ENCODE results near the gene PRSS36. TPM values are rescaled to one million over a fixed set of nuclear protein-coding genes. Genes with fewer than 3 reads are reported as not detected.
A peak's percentile ranks its signal among the peaks of the same experiment; 100 is the strongest.
"Not testable (repeated sequence)": the region's sequence is repeated elsewhere in the genome, so short reads cannot be mapped to it uniquely, and the experiment has no call there.

The PRSS36 gene
- total RNA-seq, 2 donors from 2014 or later = 4.3 to 4.7 TPM

GRCh38 chr16:31138621-31139578 lies 11.0 kb downstream of the PRSS36 start:
- no peak overlapping the region for H3K4me3 ChIP-seq
- DNase-seq (ENCODE audit: low spot score) = peak; percentile 64
- H3K27ac ChIP-seq = peak overlapping the region; percentile 56 to 67
- H3K9me3 ChIP-seq = no peaks in the 10 kb centered on the region
- H3K36me3 ChIP-seq = no peaks in the 10 kb centered on the region
- H3K4me1 ChIP-seq (replicated peaks) = peaks cover 13% of the 10 kb centered on the region
- intact Hi-C loops (cut with DNase I) = no loop called here
- WGBS = 46% methylated on average over 27 of the region's 27 CpGs
- H3K27me3 ChIP-seq (replicated peaks; ENCODE audit: insufficient read depth) = no peaks in the 10 kb centered on the region
- TF ChIP-seq POLR2AphosphoS5 (IDR thresholded peaks at IDR 0.05) = peak; percentile 62
- no peak for TF ChIP-seq POLR2A (IDR thresholded peaks at IDR 0.05)

- H3K27me3 ChIP-seq (replicated peaks; ENCODE audit: insufficient read depth); H3K27ac ChIP-seq; H3K9me3 ChIP-seq; DNase-seq (ENCODE audit: low spot score); H3K36me3 ChIP-seq; intact Hi-C loops (cut with DNase I); H3K4me3 ChIP-seq: not testable (repeated sequence)
- 92% methylated on average over 20 of the region's 20 CpGs for WGBS
- H3K4me1 ChIP-seq (replicated peaks) = peaks cover 15% of the 10 kb centered on the region
Measured at GRCh38 chr16:31136822-31137499, 12.9 kb downstream of the PRSS36 start.

GRCh38 chr16:31136287-31136662 lies 13.6 kb downstream of the PRSS36 start:
- no peak for DNase-seq (ENCODE audit: low spot score)
- Histone ChIP-seq H3K27me3 (replicated peaks; ENCODE audit: insufficient read depth) (no peaks in the 10 kb centered on the region), H3K4me3 (no peak overlapping the region), H3K4me1 (replicated peaks) (peaks cover 9% of the 10 kb centered on the region), H3K36me3 (no peaks in the 10 kb centered on the region), H3K9me3 (no peaks in the 10 kb centered on the region), H3K27ac (peak overlapping the region in 1 of 2 donors; percentile 92)
- TF ChIP-seq CTCF (IDR thresholded peaks at IDR 0.05) (no peak), POLR2A (IDR thresholded peaks at IDR 0.05) (no peak), POLR2AphosphoS5 (IDR thresholded peaks at IDR 0.05) (no peak)
- 77% methylated on average over 6 of the region's 6 CpGs for WGBS
- intact Hi-C loops (cut with DNase I) = no loop called here

- TF ChIP-seq CTCF (IDR thresholded peaks at IDR 0.05) = peak in 1 of 4 experiments; percentile 6
- peak; percentile 88 for TF ChIP-seq POLR2AphosphoS5 (IDR thresholded peaks at IDR 0.05)
- peak; percentile 98 for TF ChIP-seq POLR2A (IDR thresholded peaks at IDR 0.05)
- WGBS = 20% methylated on average over 22 of the region's 22 CpGs
- Histone ChIP-seq H3K4me1 (replicated peaks) (peaks cover 8% of the 10 kb centered on the region), H3K27me3 (replicated peaks; ENCODE audit: insufficient read depth) (no peaks in the 10 kb centered on the region), H3K27ac (peak within 1 kb of the TSS; percentile 92 to 94), H3K36me3 (no peaks in the 10 kb centered on the region), H3K9me3 (no peaks in the 10 kb centered on the region), H3K4me3 (peak within 1 kb of the TSS; percentile 62 to 69)
- intact Hi-C loops (cut with DNase I) = no loop called here
- peak; percentile 92 for DNase-seq (ENCODE audit: low spot score)
Measured at GRCh38 chr16:31135535-31136286, 14.2 kb downstream of the PRSS36 start, which contains the start of gene PRSS8. Gene PRSS8 (minus strand): TSS chr16:31135727. CDS start chr16:31135498, 229 bp downstream.

- Histone ChIP-seq H3K4me1 (replicated peaks) (peaks cover 16% of the 10 kb centered on the region), H3K9me3 (no peaks in the 10 kb centered on the region), H3K4me3 (peak overlapping the region; percentile 62 to 69), H3K27ac (peak overlapping the region; percentile 92 to 94), H3K36me3 (no peaks in the 10 kb centered on the region), H3K27me3 (replicated peaks; ENCODE audit: insufficient read depth) (no peaks in the 10 kb centered on the region)
- WGBS = 15% methylated on average over 18 of the region's 18 CpGs
- peak; percentile 64 for DNase-seq (ENCODE audit: low spot score)
- peak in 2 of 4 experiments; percentile 58 for TF ChIP-seq CTCF (IDR thresholded peaks at IDR 0.05)
- TF ChIP-seq POLR2A (IDR thresholded peaks at IDR 0.05) = peak; percentile 54
- peak; percentile 53 for TF ChIP-seq POLR2AphosphoS5 (IDR thresholded peaks at IDR 0.05)
- intact Hi-C loops (cut with DNase I) = no loop called here
Measured at GRCh38 chr16:31134625-31135534, 15.0 kb downstream of the PRSS36 start.

Data from prostate gland (tissue), 2 donors.